K562 (cell line): ENCODE data around the gene POU3F3. TPM values are rescaled to one million over a fixed set of nuclear protein-coding genes. Genes with fewer than 3 reads are reported as not detected.

ENCODE experiments used
- ATAC-seq: fragments of 200-7000 bp; cut with Tn5 transposase; 3 replicates; pipeline ENCODE4 v1.9.1; 2020; ENCODE audit warnings: moderate library complexity
- BruUV-seq: library from RNA; stranded (reverse); fragments of 400-500 nt; replicated peaks from 2 replicates; lab custom pipeline; 2021; lab: Mats Ljungman, UMichigan
- CTCF ChIA-PET: fragments of 300-600 bp; formaldehyde crosslinking; extraction: SDS; loops from one replicate; lab custom pipeline; 2021; ENCODE audit warnings: low intra/inter-chr PET ratio; lab: Yijun Ruan, JAX
- POLR2A ChIA-PET: fragments of 300-600, 350-650 bp; sonication (Branson Sonifier 250); formaldehyde crosslinking; extraction: SDS; loops from one replicate; lab custom pipeline; 2021; ENCODE audit warnings: antibody characterized with exemption, inconsistent platforms; lab: Yijun Ruan, JAX
- DNase-seq, 4 experiments: peaks; one replicate each; pipeline versions ENCODE4 v3.0.0 to v3.0.0-alpha.2; 2011 to 2018; ENCODE audit warnings: low spot score in 3 of 4, mixed read lengths in 3 of 4; ENCODE audit errors: extremely low read depth in 1 of 4
- FAIRE-seq: peaks from 2 replicates; lab custom pipeline; 2011; peaks lifted over from hg19 to GRCh38; lab: Jason Lieb, UNC
- H2AFZ ChIP-seq: 2 replicates; pipeline ENCODE4 v1.6.0; 2011; ENCODE audit warnings: low read depth, low read length, control low read depth, inconsistent platforms
- H3K27ac ChIP-seq: fragments of 200-600 bp; 3 replicates; pipeline ENCODE4 v1.8.0; 2011; ENCODE audit warnings: low read depth, mild to moderate bottlenecking, control low read depth, inconsistent platforms, low read length, moderate library complexity, mixed read lengths; ENCODE audit errors: extremely low read depth
- H3K27me3 ChIP-seq, 2 experiments: fragments of 300-600 bp in 1 of 2; 2 replicates in 1 of 2; 3 replicates in 1 of 2; pipeline versions ENCODE4 v1.6.0 to v1.8.0; 2011; ENCODE audit warnings: inconsistent platforms in 2 of 2, low read length in 2 of 2, mild to moderate bottlenecking in 1 of 2, mixed read lengths in 1 of 2, moderate library complexity in 1 of 2; ENCODE audit not compliant: control insufficient read depth in 2 of 2, insufficient read depth in 2 of 2
- H3K36me3 ChIP-seq: fragments of 300-600 bp; 3 replicates; pipeline ENCODE4 v1.8.0; 2011; ENCODE audit warnings: mild to moderate bottlenecking, low read length, inconsistent platforms; ENCODE audit not compliant: control insufficient read depth, insufficient read depth
- H3K4me1 ChIP-seq, 2 experiments: fragments of 200-600 bp in 1 of 2; replicated peaks in 1 of 2; 2 replicates in 1 of 2; 3 replicates in 1 of 2; pipeline versions ENCODE4 v1.5.1 to v1.8.0; 2011; ENCODE audit warnings: inconsistent platforms in 2 of 2, low read length in 2 of 2, mild to moderate bottlenecking in 1 of 2, mixed read lengths in 1 of 2, moderate library complexity in 1 of 2; ENCODE audit not compliant: control insufficient read depth in 2 of 2, insufficient read depth in 2 of 2
- H3K4me2 ChIP-seq: 2 replicates; pipeline ENCODE4 v1.6.1; 2011; ENCODE audit warnings: low read length, control low read depth, inconsistent platforms, mixed read lengths; ENCODE audit not compliant: insufficient read depth
- H3K4me3 ChIP-seq: fragments of 200-600 bp; sonication (generic), shearing (Covaris generic); 2 replicates; pipeline ENCODE4 v1.5.1; 2016; ENCODE audit warnings: control low read depth, inconsistent platforms
- H3K79me2 ChIP-seq: fragments of 200-600 bp; 3 replicates; pipeline ENCODE4 v1.8.0; 2011; ENCODE audit warnings: low read length, inconsistent platforms; ENCODE audit not compliant: control insufficient read depth, insufficient read depth
- H3K9ac ChIP-seq, 2 experiments: 2 replicates each; pipeline versions ENCODE4 v1.6.0 to v1.6.1; 2011; ENCODE audit warnings: low read depth in 2 of 2, low read length in 2 of 2, control low read depth in 1 of 2, inconsistent platforms in 1 of 2, mild to moderate bottlenecking in 1 of 2, mixed read lengths in 1 of 2; ENCODE audit not compliant: insufficient read depth in 1 of 2
- H3K9me1 ChIP-seq: one replicate; pipeline ENCODE4 v1.6.0; 2011; ENCODE audit warnings: inconsistent platforms, mild to moderate bottlenecking, low read length, moderate library complexity; ENCODE audit not compliant: control insufficient read depth, insufficient read depth
- H3K9me3 ChIP-seq: replicated peaks from 2 replicates; pipeline ENCODE4 v1.5.1; 2011; ENCODE audit warnings: low read depth, low read length, inconsistent platforms; ENCODE audit not compliant: control insufficient read depth, insufficient read depth
- H4K20me1 ChIP-seq: replicated peaks from 2 replicates; pipeline ENCODE4 v1.6.1; 2011; ENCODE audit warnings: low read length, inconsistent platforms, mixed read lengths; ENCODE audit not compliant: control insufficient read depth, insufficient read depth
- NONO ChIP-seq, 2 experiments: fragments of 200-400 bp in 1 of 2; fragments of 450-650 bp in 1 of 2; formaldehyde crosslinking in 1 of 2; IDR thresholded peaks; 2 replicates each; pipeline ENCODE4 v1.6.1; 2017; ENCODE audit warnings: low read depth in 2 of 2, mild to moderate bottlenecking in 2 of 2, moderate library complexity in 2 of 2, low read length in 1 of 2
- PHB ChIP-seq: fragments of 250-450 bp; sonication (Bioruptor Pico); IDR thresholded peaks from 2 replicates; pipeline ENCODE4 v1.5.0; 2021
- POLR2AphosphoS2 ChIP-seq: IDR thresholded peaks from 2 replicates; pipeline ENCODE4 v1.6.1; 2012; ENCODE audit warnings: low read length, improper control_type of control experiment
- TEAD2 ChIP-seq: fragments of 450-650 bp; IDR thresholded peaks from 2 replicates; pipeline ENCODE4 v1.6.1; 2016; ENCODE audit warnings: missing genetic modification characterization, control low read depth, missing compliant biosample characterization
- TRIM28 ChIP-seq: fragments of 450-650 bp; IDR thresholded peaks from 2 replicates; pipeline ENCODE4 v1.6.1; 2017
- ZC3H4 ChIP-seq: sonication (generic); formaldehyde crosslinking; IDR thresholded peaks from 2 replicates; pipeline ENCODE4 v1.9.0; 2021; ENCODE audit warnings: missing genetic modification reagents, borderline replicate concordance
- ZNF12 ChIP-seq: sonication (generic); formaldehyde crosslinking; IDR thresholded peaks from 2 replicates; pipeline ENCODE4 v1.4.0; 2020; ENCODE audit warnings: mild to moderate bottlenecking, missing genetic modification reagents
- WGBS: fragments of 100-300 bp; shearing (Covaris generic); methylation state at CpG from one replicate; pipeline ENCODE4 v1.1.6; 2016; ENCODE audit warnings: low coverage, mixed read lengths; ENCODE audit not compliant: insufficient coverage; ENCODE audit errors: missing lambda C conversion rate; 5-methylcytosine and 5-hydroxymethylcytosine counted together
- in situ Hi-C: fragments of 300-500 bp; cut with MboI; formaldehyde crosslinking; loops from 4 replicates; pipeline ENCODE4 v1.15.0; 2018; ENCODE audit warnings: inconsistent platforms, mixed read lengths
- intact Hi-C: fragments of 100-400 bp; cut with micrococcal nuclease; formaldehyde crosslinking; loops from 2 replicates; pipeline ENCODE4 v1.14.2; 2022
- polyA plus RNA-seq, 8 experiments: library from polyadenylated mRNA; depleted of rRNA in 4 of 8; stranded (reverse) in 5 of 8; unstranded in 3 of 8; fragments of >200 nt; fragmentation: Nextera tagmentation in 2 of 8; fragmentation: Illumina TruSeq in 1 of 8; extraction: Ambion mirVana in 2 of 8; extraction: Trizol in 1 of 8; gene quantifications; 2 replicates each; pipeline versions ENCODE4 v1.2.1 to v1.2.3, GENCODE V29; 2011 to 2014; ENCODE audit warnings: inconsistent platforms in 1 of 8, missing spikeins in 1 of 8
- total RNA-seq, 7 experiments: library from RNA; depleted of rRNA in 6 of 7; stranded (reverse); fragments of >200 nt in 6 of 7; fragmentation: Illumina TruSeq in 2 of 7; extraction: Trizol in 2 of 7; gene quantifications; 2 replicates each; pipeline versions ENCODE4 v1.2.1 to v1.2.3, GENCODE V29; 2011 to 2021; ENCODE audit warnings: low replicate concordance in 1 of 7
- TF ChIP-seq, protein P1 (sequence below), 3 experiments: IDR thresholded peaks in 2 of 3; conservative IDR thresholded peaks in 1 of 3; 2 replicates each; pipeline ENCODE4 v1.5.1; 2011 to 2012; ENCODE audit warnings: low read length in 3 of 3, mild to moderate bottlenecking in 3 of 3, control low read depth in 2 of 3, improper control_type of control experiment in 1 of 3, inconsistent platforms in 1 of 3, low read depth in 1 of 3, mixed read lengths in 1 of 3, moderate library complexity in 1 of 3; ENCODE audit not compliant: insufficient read depth in 2 of 3
- TF ChIP-seq, protein P2 (sequence below): fragments of 450-650 bp; IDR thresholded peaks from 2 replicates; pipeline ENCODE4 v1.6.1; 2017; ENCODE audit warnings: antibody characterized with exemption, mild to moderate bottlenecking
- TF ChIP-seq, protein P3 (sequence below): fragments of 250-450 bp; sonication (Bioruptor Pico); IDR thresholded peaks from 2 replicates; pipeline ENCODE4 v1.8.0; 2022; ENCODE audit warnings: moderate library complexity, mild to moderate bottlenecking, inconsistent platforms

POU3F3 gene
- total and polyA plus RNA-seq, 9 of the 15 experiments (the other 6 are each of a cell fraction or from before 2014, with no cell fraction given): not detected

DNA sequence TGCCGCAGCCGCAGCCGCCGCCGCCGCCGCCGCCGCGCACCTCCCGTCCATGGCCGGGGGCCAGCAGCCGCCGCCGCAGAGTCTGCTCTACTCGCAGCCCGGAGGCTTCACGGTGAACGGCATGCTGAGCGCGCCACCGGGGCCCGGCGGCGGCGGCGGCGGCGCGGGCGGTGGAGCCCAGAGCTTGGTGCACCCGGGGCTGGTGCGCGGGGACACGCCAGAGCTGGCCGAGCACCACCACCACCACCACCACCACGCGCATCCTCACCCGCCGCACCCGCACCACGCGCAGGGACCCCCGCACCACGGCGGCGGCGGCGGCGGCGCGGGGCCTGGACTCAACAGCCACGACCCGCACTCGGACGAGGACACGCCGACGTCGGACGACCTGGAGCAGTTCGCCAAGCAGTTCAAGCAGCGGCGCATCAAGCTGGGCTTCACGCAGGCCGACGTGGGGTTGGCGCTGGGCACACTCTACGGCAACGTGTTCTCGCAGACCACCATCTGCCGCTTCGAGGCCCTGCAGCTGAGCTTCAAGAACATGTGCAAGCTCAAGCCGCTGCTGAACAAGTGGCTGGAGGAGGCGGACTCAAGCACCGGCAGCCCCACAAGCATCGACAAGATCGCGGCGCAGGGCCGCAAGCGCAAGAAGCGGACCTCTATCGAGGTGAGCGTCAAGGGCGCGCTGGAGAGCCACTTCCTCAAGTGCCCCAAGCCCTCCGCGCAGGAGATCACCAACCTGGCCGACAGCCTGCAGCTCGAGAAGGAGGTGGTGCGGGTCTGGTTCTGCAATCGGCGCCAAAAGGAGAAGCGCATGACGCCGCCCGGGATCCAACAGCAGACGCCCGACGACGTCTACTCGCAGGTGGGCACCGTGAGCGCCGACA, 2.4 kb downstream of the POU3F3 start (continued):
- TF ChIP-seq, protein P1, sequence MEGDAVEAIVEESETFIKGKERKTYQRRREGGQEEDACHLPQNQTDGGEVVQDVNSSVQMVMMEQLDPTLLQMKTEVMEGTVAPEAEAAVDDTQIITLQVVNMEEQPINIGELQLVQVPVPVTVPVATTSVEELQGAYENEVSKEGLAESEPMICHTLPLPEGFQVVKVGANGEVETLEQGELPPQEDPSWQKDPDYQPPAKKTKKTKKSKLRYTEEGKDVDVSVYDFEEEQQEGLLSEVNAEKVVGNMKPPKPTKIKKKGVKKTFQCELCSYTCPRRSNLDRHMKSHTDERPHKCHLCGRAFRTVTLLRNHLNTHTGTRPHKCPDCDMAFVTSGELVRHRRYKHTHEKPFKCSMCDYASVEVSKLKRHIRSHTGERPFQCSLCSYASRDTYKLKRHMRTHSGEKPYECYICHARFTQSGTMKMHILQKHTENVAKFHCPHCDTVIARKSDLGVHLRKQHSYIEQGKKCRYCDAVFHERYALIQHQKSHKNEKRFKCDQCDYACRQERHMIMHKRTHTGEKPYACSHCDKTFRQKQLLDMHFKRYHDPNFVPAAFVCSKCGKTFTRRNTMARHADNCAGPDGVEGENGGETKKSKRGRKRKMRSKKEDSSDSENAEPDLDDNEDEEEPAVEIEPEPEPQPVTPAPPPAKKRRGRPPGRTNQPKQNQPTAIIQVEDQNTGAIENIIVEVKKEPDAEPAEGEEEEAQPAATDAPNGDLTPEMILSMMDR (IDR thresholded peaks at IDR 0.05 in 2 of 3, conservative IDR thresholded peaks at IDR 0.05 in 1 of 3; ENCODE audit: insufficient read depth in 2 of 3, low read depth in 1 of 3, low read length in 3 of 3): no peak
- no peak for TF ChIP-seq PHB (CRISPR knock-in tag)

DNA sequence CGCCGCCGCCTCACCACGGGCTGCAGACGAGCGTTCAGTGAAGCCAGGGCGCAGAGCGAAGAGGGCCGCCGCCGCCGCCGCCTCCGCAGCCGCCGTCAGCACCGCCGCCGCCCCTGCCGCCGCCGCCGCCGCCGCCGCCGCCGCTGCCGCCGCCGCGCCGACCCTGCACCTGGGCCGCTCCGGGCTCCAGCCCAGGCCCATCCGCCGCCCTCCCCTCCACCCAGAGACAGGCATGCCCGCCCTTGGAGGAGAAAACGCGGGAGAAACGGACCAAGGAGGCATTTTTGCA, 3.0 kb downstream of the POU3F3 start:
- no peak overlapping the region for H3K27ac ChIP-seq
- no TSS peak for BruUV-seq
- TF ChIP-seq ZNF12 (CRISPR knock-in tag): no peak
- TF ChIP-seq TEAD2 (tag): no peak
- TF ChIP-seq TRIM28: no peak
- TF ChIP-seq, protein P2, sequence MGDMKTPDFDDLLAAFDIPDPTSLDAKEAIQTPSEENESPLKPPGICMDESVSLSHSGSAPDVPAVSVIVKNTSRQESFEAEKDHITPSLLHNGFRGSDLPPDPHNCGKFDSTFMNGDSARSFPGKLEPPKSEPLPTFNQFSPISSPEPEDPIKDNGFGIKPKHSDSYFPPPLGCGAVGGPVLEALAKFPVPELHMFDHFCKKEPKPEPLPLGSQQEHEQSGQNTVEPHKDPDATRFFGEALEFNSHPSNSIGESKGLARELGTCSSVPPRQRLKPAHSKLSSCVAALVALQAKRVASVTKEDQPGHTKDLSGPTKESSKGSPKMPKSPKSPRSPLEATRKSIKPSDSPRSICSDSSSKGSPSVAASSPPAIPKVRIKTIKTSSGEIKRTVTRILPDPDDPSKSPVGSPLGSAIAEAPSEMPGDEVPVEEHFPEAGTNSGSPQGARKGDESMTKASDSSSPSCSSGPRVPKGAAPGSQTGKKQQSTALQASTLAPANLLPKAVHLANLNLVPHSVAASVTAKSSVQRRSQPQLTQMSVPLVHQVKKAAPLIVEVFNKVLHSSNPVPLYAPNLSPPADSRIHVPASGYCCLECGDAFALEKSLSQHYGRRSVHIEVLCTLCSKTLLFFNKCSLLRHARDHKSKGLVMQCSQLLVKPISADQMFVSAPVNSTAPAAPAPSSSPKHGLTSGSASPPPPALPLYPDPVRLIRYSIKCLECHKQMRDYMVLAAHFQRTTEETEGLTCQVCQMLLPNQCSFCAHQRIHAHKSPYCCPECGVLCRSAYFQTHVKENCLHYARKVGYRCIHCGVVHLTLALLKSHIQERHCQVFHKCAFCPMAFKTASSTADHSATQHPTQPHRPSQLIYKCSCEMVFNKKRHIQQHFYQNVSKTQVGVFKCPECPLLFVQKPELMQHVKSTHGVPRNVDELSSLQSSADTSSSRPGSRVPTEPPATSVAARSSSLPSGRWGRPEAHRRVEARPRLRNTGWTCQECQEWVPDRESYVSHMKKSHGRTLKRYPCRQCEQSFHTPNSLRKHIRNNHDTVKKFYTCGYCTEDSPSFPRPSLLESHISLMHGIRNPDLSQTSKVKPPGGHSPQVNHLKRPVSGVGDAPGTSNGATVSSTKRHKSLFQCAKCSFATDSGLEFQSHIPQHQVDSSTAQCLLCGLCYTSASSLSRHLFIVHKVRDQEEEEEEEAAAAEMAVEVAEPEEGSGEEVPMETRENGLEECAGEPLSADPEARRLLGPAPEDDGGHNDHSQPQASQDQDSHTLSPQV: no peak
- TF ChIP-seq NONO (IDR thresholded peaks at IDR 0.05; ENCODE audit: low read depth in 2 of 2, low read length in 1 of 2): no peak
- no peak for TF ChIP-seq ZC3H4 (CRISPR knock-in tag)
- no peak for TF ChIP-seq POLR2AphosphoS2
- TF ChIP-seq, protein P3, sequence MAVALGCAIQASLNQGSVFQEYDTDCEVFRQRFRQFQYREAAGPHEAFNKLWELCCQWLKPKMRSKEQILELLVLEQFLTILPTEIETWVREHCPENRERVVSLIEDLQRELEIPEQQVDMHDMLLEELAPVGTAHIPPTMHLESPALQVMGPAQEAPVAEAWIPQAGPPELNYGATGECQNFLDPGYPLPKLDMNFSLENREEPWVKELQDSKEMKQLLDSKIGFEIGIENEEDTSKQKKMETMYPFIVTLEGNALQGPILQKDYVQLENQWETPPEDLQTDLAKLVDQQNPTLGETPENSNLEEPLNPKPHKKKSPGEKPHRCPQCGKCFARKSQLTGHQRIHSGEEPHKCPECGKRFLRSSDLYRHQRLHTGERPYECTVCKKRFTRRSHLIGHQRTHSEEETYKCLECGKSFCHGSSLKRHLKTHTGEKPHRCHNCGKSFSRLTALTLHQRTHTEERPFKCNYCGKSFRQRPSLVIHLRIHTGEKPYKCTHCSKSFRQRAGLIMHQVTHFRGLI (CRISPR knock-in tag): no peak
- no peak overlapping the region for H3K9ac ChIP-seq
- no peak overlapping the region for H2AFZ ChIP-seq
- POLR2A ChIA-PET: no interaction called here
- no peak overlapping the region for H3K4me3 ChIP-seq
- H3K36me3 ChIP-seq: no peaks in the 10 kb centered on the region
- no peaks in the 10 kb centered on the region for H3K9me1 ChIP-seq
- H3K4me2 ChIP-seq: no peak overlapping the region
- no peaks in the 10 kb centered on the region for H4K20me1 ChIP-seq
- DNase-seq: no peak
- peaks cover 0 to 7% of the 10 kb centered on the region in 2 experiments; a peak in 2 of 5 replicates for H3K4me1 ChIP-seq
- no peak for ATAC-seq
- FAIRE-seq: no peak
- H3K9me3 ChIP-seq: no peaks in the 10 kb centered on the region
- CTCF ChIA-PET: no interaction called here
- peaks cover 4 to 11% of the 10 kb centered on the region in 2 experiments; a peak in 3 of 5 replicates for H3K27me3 ChIP-seq
- H3K79me2 ChIP-seq: no peaks in the 10 kb centered on the region
- intact Hi-C loops: no loop called here
- in situ Hi-C loops: no loop called here
- WGBS: 60% methylated on average over 3 of the region's 41 CpGs
